Neural cell (in vitro differentiated cells): ENCODE results near the gene BANF1.
"Not testable (repeated sequence)": the region's sequence is repeated elsewhere in the genome, so short reads cannot be mapped to it uniquely, and the experiment has no call there.

Experiments used
- EP300 ChIP-seq: fragments of 450-650 bp; conservative IDR thresholded peaks from 2 replicates; pipeline ENCODE4 v1.6.1; 2014; ENCODE audit warnings: antibody characterized with exemption, mild to moderate bottlenecking, moderate library complexity; ENCODE audit not compliant: poor library complexity, severe bottlenecking
- TF ChIP-seq, protein P1 (sequence below): fragments of 450-650 bp; IDR thresholded peaks from 2 replicates; pipeline ENCODE4 v1.5.1; 2014; ENCODE audit warnings: antibody characterized with exemption, mild to moderate bottlenecking, moderate library complexity; ENCODE audit not compliant: poor library complexity, severe bottlenecking

DNA sequence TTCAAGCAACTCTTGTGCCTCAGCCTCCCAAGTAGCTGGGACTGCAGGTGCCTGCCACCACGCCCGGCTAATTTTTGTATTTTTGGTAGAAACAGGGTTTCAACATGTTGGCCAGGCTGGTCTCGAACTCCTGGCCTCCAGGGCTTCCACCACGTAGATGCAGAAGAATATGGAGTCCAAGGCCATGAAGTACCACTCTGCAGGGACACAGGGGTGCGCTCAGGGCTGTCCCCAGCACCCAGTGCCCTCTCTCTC is 20.8 kb downstream of the BANF1 start:
- TF ChIP-seq, protein P1, sequence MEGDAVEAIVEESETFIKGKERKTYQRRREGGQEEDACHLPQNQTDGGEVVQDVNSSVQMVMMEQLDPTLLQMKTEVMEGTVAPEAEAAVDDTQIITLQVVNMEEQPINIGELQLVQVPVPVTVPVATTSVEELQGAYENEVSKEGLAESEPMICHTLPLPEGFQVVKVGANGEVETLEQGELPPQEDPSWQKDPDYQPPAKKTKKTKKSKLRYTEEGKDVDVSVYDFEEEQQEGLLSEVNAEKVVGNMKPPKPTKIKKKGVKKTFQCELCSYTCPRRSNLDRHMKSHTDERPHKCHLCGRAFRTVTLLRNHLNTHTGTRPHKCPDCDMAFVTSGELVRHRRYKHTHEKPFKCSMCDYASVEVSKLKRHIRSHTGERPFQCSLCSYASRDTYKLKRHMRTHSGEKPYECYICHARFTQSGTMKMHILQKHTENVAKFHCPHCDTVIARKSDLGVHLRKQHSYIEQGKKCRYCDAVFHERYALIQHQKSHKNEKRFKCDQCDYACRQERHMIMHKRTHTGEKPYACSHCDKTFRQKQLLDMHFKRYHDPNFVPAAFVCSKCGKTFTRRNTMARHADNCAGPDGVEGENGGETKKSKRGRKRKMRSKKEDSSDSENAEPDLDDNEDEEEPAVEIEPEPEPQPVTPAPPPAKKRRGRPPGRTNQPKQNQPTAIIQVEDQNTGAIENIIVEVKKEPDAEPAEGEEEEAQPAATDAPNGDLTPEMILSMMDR: not testable (repeated sequence)
- not testable (repeated sequence) for TF ChIP-seq EP300
